G401 (cell line): Measurements from ENCODE around the gene KCTD3. TPM values are rescaled to one million over a fixed set of nuclear protein-coding genes. Genes with fewer than 3 reads are reported as not detected.

Experiments
- DNase-seq: peaks from one replicate; pipeline ENCODE4 v3.0.0-alpha.2; 2015; ENCODE audit warnings: low spot score
- in situ Hi-C: cut with HindIII; loops from 2 replicates; pipeline ENCODE4 v1.10.0; 2016; ENCODE audit warnings: low sequenced_read_pairs, mixed read lengths
- total RNA-seq: library from RNA; depleted of rRNA; stranded (reverse); fragments of >200 nt; shearing (Covaris generic); gene quantifications from 2 replicates; pipeline ENCODE4 v1.2.3, GENCODE V29; 2014

Gene KCTD3
- total RNA-seq, 1 experiment from 2014 or later: 44.0 TPM

GRCh38 chr1:215643592-215644321 lies 76.7 kb downstream of the KCTD3 start:
- DNase-seq: no peak
- in situ Hi-C loops: no loop called here

- in situ Hi-C loops: no loop called here
- no peak for DNase-seq
These were observed 78.1 kb downstream of the KCTD3 start for GRCh38 chr1:215645182-215645581.

GRCh38 chr1:215645861-215646260 lies 78.8 kb downstream of the KCTD3 start:
- DNase-seq: no peak
- in situ Hi-C loops: no loop called here

GRCh38 chr1:215647738-215648137 lies 80.6 kb downstream of the KCTD3 start:
- DNase-seq: no peak
- in situ Hi-C loops: no loop called here

- no peak for DNase-seq
- in situ Hi-C loops: no loop called here
These were observed 81.9 kb downstream of the KCTD3 start for GRCh38 chr1:215648957-215649356.

- DNase-seq: no peak
- in situ Hi-C loops: no loop called here
These were observed 83.5 kb downstream of the KCTD3 start for GRCh38 chr1:215650446-215651149.

GRCh38 chr1:215651867-215652266 lies 84.8 kb downstream of the KCTD3 start:
- no peak for DNase-seq
- in situ Hi-C loops: no loop called here

- no peak for DNase-seq
- in situ Hi-C loops: no loop called here
These were observed 85.3 kb downstream of the KCTD3 start for GRCh38 chr1:215652371-215652770.

GRCh38 chr1:215657047-215657446 lies 89.9 kb downstream of the KCTD3 start:
- in situ Hi-C loops: no loop called here
- no peak for DNase-seq

- in situ Hi-C loops: no loop called here
These were observed 93.2 kb downstream of the KCTD3 start for GRCh38 chr1:215660259-215660658.

GRCh38 chr1:215661033-215661432 lies 93.9 kb downstream of the KCTD3 start:
- DNase-seq: no peak
- in situ Hi-C loops: no loop called here

More at GRCh38 chr1:215660259-215660658, 93.2 kb downstream of the KCTD3 start:
- no peak for DNase-seq

- DNase-seq: no peak
- in situ Hi-C loops: no loop called here
These were observed 98.1 kb downstream of the KCTD3 start for GRCh38 chr1:215665215-215665614.

GRCh38 chr1:215667761-215668160 lies 100.7 kb downstream of the KCTD3 start:
- in situ Hi-C loops: no loop called here
- DNase-seq: no peak

GRCh38 chr1:215669806-215670491 lies 102.8 kb downstream of the KCTD3 start:
- DNase-seq: no peak
- in situ Hi-C loops: no loop called here
